ENCODE results near the gene JADE2.

JADE2 gene

DNA sequence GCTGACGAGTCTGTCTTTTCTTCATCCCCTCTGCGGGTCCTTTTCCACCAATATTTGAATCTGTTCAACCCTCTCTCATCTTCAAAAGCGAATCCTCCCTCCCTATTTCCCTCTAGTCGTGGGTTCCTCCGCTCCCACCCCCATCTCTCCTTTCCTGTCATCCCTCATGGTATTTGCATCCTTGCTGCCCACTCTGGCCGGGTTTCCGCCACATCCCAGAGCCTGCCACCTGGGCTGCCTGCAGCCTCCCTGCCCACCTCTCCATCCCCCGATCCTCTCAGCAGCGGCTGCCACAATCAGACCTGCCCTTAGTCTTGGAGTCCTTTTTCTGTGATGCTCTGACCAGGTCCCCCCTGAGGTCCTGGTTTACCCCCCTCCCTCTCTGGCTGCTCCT, 44.9 kb downstream of the JADE2 start:
- DNase-seq (ENCODE audit: low spot score): no peak

DNA sequence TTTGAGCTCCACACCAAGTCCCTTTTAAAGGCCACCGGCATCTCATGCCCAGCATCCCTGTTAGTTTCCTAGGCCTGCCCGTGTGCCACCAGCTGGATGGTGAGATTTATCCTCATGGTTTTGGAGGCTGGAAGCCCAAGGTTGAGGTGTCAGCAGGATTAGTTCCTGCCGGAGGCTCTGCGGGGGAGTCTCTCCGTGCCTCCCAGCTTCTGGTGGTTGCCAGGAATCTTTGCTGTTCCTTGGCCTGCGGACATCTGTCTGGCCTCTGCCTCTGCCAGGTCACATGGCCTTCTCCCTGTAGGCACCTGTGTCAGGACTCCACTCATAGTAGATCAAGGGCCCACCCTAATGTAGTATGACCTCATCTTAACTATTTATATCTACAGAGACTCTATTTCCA, 45.4 kb downstream of the JADE2 start:
- DNase-seq (ENCODE audit: low spot score): no peak

DNA sequence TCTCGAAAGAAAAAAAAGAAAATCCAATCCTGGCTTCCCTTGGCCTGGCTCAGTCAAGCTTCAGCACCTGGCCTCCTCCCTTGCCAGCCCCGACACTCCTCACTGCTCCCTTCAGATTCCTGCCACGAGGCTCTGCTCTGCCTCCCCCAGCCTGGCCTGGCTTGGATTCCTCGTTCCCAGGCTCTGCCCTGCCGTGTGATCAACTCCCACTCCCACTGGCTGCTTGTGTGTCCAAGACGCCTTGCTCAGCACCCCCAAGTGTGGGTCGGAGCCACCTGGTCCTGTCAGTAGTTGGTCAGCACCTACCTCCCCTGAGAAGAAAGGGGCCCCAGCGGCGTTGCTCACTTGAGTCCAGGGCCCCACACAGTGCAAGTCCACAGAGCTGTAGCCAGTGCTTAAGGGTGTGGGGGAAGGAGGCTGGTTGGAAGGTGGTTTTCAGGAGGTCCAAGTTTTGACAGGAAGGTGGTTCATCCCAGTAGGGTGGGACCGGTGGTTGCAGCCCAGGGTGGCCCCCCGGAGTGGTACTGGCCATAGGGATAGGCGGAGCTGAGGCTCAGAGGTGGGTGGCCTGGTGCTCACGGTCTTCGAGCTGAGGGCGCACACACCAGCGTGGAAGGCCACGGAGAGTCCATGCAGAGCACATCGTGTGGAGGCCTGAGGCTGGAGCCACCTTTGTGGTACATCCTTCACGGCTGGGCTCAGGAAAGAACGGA, 46.4 kb downstream of the JADE2 start:
- DNase-seq (ENCODE audit: low spot score): no peak

DNA sequence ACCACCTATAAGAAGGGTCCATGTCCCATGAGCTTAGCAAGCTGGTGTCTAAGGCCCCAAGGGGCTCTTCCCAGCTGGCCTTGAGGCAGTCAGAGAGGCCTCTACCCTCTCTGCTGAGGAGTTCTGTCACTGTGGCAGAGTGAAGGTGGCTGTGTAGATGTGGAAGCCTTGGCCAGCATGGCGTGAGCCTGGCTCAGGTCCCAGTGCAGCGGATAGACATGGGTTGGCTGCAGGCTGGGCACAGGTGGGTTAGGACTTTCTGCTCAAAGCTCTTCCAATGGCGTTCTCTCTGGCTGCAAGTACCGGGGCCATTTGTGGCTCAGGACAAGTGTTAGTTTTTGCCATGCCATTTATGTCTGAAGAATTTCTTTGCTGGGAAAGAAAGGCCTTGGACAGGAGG, 47.3 kb downstream of the JADE2 start:
- DNase-seq (ENCODE audit: low spot score): no peak

DNA sequence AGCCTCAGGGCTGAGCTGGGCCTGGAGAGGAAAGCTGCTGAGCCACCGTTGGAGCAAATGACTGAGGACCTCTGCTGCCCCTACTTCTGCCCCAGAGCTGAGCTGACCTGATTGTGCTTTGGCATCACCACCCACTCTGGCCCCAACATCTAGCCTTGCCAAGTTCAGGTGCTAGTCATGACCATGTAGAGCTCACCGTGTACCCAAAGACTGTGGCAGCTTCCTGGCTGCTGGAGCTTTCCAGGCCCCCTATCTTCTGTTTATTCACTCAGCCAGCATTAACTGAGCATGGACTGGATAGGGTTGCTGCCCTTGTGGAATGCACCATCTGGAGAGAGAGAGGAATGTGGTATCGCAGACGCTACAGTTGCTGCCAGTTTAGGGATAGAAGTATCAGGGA, 49.1 kb downstream of the JADE2 start:
- DNase-seq (ENCODE audit: low spot score): no peak

DNA sequence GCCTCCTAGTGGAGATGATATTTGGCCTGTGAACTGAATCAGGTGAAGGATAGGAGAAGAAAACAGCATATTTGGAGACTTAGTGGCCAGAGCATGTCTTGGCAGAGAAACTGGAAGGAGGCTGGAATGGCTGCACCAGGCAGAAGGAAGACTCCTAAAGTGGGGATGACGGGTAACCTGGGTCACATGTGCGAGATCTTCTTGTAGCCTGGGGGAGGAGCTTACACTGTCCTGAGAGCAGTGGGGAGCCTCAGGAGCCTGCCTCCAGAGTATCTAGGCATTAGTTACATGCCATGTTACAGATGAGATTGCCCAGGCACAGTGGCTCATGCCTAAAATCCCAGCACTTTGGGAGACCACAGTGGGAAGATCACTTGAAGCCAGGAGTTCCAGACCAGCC, 49.8 kb downstream of the JADE2 start:
- no peak for DNase-seq (ENCODE audit: low spot score)

DNA sequence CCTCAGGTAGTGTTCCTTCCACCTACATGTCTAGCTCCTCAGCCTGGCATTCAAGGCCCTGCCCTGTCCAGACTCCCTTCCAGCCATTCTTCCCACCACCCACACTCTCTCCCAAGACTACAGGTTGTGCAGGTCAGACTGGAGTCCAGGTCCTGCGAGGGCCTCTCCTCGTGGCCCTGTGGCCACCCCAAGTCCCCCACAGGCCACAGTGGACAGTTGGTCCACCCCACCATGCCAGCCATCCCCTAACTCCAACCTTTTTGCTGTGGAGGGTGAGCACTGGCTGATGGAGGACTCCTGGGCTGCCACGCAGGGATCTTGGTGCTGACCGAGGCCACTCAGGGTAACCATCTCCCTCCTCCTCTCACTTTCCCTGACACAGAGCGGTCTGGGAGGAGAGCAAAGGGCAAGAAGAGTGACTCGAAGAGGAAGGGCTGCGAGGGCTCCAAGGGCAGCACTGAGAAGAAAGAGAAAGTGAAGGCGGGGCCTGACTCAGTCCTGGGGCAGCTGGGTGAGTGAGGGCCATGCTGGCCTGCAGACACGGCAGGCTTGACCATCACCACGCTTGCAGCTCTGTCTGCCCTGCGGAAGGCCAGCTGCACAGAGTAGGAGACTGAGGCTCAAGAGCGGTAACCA, 51.0 kb downstream of the JADE2 start:
- DNase-seq (ENCODE audit: low spot score): no peak

DNA sequence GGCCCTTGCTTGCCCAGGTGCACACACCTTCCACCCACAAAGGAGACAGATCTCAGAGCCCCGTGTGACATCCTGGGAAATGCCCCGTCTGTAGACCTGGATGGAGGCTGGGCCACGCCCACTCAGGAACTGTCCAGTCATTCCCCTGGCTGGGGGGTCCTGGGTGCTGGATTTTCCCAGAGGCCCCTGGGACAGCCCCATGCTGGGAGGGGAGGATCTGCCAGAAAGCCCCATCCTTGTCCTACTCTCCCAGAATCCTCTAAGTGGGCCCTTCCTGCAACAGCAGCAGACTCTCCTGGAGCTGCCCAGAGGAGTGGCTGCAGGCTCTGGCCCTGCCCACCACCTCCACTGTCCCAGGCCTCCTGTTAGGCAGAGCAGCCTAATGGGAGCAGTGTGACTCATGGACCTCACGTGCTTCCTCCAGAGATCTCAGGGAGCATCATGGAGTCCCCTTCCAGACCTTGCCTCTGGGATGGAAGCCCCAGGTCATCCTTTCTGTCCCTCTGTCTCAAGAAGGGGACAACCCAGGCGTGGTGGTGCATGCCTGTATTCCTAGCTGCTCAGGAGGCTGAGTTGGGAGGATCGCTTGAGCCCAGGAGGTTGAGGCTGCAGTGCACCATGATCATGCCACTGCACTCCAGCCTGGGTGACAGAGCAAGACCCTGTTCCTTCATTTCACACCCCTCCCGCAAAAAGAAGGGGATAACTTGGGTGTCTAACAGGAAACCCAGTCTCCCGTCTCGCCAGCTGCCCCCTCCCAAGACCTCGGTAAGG, 51.7 kb downstream of the JADE2 start:
- no peak for DNase-seq (ENCODE audit: low spot score)

DNA sequence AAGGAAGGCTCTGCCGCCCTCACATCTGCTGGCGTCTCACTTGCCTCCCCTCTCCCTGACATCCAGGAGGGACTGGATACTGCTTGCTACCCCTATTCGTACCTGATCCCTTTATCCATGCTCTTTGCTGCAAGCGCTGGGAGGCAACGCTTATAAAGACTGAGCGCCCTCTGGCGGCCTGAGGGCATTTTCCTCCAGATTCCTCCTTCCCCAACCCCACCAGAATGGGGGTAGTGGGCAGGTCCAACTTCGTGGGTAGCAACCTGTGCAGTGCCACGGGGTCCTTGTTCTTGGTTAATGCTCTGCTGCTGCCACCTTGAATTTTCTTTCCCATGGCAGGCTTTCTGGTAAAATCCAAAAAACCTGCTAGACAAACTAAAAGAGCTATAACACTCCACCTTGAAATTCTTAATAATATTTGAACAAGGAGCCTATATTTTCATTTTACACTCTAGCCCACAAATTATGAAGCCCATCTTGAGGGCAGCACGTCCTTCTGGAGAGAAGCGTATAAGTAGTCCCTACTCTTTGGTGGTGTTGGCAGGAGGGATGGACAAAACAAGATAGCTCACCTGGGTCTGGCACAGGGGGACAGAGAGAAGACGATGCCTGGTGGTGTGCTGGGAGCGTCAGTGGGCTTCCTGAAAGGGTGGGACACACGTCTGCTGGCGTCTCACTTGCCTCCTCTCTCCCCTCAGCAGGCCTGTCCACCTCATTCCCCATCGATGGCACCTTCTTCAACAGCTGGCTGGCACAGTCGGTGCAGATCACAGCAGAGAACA, 52.5 kb downstream of the JADE2 start:
- DNase-seq (ENCODE audit: low spot score): peak; percentile 86

DNA sequence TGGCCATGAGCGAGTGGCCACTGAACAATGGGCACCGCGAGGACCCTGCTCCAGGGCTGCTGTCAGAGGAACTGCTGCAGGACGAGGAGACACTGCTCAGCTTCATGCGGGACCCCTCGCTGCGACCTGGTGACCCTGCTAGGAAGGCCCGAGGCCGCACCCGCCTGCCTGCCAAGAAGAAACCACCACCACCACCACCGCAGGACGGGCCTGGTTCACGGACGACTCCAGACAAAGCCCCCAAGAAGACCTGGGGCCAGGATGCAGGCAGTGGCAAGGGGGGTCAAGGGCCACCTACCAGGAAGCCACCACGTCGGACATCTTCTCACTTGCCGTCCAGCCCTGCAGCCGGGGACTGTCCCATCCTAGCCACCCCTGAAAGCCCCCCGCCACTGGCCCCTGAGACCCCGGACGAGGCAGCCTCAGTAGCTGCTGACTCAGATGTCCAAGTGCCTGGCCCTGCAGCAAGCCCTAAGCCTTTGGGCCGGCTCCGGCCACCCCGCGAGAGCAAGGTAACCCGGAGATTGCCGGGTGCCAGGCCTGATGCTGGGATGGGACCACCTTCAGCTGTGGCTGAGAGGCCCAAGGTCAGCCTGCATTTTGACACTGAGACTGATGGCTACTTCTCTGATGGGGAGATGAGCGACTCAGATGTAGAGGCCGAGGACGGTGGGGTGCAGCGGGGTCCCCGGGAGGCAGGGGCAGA, 53.3 kb downstream of the JADE2 start:
- DNase-seq (ENCODE audit: low spot score): no peak

DNA sequence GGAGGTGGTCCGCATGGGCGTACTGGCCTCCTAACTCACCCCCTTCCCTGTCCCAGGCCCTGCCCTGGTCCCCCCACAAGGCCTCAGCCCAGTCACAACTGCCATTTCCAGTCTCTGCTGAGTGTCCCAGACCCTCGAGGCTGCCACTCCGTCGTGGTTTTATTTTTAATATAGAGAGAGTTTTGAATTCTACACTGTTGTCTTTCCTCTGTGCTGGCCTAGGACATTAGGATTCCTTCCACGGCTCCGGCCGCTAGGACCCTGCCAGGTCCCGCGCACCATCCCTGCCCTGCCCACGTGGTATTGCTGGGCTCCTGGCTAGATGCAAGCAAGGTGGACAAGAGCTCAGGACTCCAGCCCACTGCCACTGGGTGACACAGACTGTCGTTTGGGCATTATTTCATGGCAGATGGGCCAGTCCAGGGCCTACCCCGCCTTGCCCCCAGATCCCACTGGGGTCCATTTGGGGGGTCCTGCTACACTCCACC, 53.9 kb downstream of the JADE2 start:
- no peak for DNase-seq (ENCODE audit: low spot score)

DNA sequence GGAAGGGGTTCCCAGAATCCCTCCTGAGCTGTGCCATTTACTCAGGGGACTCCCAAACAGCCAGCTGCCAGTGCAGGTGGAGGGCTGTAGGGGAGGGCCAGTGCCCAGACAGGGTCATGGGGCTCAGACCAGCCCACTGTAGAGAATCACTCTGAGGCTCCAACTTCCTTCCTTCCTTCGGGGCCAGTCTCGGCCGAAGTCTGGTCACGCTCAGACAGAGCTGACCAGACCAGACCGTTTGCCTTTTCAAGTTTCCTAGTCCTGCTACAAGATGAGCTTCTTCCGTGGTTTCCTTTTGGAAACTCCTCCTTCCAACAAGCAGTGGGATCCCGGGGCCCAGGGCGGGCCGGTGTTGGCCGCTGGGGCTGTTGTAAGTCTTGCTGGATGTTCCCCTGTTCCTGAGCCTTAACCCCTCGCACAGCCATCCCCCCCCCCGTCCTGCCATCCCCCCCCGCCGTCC, 54.6 kb downstream of the JADE2 start:
- DNase-seq (ENCODE audit: low spot score): no peak

DNA sequence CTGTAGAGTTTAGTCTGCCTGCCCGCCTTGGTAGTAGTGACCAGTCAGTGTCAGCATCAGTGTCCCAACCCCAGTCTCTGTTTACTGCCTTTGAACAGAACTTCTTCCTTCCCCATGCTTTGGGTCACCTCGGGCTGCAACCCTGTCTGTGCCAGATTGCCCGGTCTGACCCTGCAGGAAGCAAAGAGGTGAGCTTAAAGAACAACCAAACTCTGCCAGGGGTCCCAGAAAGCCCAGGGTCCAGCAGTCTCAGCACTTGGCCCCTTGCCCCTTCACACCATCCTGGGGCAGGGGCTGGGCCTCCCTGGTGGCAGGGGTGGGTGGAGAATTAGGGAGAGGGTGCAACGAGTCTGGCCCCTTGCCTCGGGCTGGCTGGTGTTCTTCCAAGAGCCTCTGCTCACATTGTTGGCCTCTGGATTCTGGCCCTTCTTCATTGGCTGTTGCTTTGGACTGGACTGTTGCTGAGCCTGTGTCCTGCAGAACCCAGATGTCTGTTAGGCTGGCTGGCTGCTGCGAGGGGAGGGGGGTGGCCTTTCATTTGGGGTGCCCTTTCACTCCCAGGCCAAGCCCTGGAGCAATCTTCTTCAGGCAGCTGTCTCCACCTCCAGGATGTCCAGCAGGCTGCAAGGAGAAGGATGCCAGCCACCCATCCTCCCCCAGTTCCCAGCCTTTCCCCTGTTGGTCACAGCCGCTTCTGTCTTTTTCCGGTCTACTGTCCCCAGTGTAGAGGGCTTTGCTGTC, 55.9 kb downstream of the JADE2 start:
- no peak for DNase-seq (ENCODE audit: low spot score)

DNA sequence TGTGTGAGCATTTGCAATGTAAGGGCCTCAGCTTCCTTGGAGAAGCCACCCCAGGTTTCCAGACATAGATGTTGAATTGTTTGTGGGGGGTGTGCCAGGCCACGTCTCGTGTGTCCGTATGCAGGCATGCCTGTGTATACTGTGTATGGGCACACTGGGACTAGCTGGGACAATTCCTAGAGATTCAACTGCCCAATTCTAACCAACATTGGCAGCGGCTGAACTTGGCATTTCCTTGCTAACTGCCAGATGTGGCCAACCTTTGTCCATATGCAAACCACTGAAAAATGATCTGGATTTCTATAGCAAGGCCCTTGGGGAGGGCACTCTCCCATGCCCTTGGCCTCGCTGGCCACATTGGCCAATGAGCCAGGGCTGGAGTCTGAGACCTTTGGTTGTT, 56.8 kb downstream of the JADE2 start:
- no peak for DNase-seq (ENCODE audit: low spot score)

DNA sequence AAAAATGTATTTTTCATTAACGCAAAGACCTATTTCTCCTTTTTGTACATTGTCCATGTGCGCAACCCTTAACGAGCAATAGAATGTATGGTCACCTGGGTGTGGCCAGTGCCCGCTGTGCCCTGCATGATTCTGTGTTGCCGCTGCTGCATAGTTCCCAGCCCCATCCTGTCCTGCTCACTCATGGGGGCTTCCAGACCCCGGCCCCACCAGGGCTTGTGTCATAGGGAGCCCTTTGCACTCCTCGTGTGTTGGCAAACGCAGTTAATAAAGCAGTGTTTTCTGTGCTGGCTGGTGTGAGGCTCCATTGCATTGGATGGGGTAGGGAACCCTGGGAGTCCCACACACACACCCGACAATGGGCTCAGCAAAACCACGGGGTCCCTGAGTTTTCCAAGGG, 57.5 kb downstream of the JADE2 start:
- DNase-seq (ENCODE audit: low spot score): no peak

DNA sequence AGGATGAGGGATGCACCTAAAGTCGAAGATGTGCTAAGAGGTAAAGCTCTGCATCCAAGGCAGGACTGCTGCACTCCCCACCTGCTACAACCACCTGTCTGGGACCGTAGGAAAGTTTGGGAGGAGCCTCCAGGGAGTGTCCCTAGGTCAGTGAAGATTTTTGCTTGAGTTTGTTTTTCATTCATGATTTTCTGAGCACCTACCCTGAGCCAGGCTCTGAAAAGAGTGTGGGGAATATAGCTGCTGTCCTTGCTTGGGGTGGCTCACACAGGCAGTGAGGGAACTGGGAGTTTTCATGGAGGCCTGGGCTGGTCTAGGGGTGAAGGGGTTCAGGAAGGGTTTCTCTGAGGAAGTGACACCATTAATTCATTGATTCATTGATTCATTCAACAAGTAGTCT, 58.3 kb downstream of the JADE2 start:
- no peak for DNase-seq (ENCODE audit: low spot score)

DNA sequence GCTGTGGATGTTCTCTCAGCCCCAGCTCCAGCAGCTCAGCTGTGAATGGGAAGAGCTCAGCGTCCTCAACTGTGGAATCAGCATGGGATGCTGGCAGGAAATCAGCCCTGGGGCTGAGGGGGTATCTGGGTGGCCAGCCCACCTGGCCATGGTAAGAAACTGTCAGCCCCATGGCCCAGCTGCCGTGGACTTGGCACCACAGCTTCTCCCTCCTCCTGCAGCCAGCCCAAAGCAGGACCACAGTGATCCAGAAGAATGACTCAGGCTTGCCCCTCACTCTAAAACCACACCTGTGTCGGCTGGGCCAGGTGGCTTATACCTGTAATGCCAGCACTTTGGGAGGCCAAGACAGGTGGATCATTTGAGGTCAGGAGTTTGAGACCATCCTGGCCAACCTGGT, 59.2 kb downstream of the JADE2 start:
- DNase-seq (ENCODE audit: low spot score): no peak

DNA sequence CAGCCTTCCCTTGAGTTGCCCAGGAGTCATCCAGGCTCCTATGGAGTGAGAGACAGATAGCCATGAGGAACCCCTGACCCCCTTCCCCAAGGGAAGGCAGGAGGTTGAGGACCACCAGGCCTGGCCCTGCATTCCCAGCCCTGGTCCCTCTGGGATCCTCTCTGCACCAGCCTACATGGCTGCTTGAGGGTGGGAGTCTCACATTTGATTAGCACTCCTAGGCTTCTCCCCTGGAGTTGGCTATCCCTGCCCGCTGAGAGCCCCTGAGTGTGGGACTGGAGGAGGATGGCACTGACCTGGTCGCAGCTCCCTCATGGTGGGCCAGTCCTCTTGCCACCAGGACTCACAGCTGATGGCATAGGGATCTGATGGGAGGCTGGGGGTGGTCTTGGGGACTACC, 60.5 kb downstream of the JADE2 start:
- no peak for DNase-seq (ENCODE audit: low spot score)

DNA sequence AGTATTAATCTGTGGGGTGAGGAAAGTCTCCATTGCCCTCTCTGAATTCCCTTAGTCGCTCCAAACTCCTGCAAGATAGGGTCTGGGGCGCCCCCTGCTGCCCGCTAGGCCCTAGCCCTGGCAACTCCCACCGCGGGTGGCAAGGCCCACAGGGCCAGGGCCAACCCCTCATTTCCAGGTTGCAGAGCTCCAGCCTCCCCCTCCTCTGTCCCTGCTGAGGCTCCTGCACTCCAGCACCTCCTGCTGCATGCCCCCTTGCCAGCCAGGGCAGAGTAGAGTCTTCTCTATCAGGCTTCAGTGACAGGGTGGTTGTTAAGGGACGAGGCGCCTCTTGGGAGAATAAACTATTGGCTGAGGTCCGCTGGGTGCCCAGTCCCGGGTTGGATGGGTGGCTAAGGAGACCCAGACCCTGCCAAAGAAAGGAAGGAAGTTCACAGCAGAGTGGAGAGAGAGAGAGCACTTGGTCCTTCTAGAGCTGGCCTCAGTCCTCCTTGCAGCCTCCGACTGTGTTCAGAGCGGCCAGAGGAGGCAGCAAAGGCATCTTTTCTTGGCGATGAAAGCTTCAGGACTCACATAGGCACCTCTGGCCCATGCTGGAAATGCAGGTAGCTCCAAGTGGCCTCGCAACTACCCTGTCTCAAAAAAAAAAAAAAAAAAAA, 61.5 kb downstream of the JADE2 start:
- peak; percentile 71 for DNase-seq (ENCODE audit: low spot score)

DNA sequence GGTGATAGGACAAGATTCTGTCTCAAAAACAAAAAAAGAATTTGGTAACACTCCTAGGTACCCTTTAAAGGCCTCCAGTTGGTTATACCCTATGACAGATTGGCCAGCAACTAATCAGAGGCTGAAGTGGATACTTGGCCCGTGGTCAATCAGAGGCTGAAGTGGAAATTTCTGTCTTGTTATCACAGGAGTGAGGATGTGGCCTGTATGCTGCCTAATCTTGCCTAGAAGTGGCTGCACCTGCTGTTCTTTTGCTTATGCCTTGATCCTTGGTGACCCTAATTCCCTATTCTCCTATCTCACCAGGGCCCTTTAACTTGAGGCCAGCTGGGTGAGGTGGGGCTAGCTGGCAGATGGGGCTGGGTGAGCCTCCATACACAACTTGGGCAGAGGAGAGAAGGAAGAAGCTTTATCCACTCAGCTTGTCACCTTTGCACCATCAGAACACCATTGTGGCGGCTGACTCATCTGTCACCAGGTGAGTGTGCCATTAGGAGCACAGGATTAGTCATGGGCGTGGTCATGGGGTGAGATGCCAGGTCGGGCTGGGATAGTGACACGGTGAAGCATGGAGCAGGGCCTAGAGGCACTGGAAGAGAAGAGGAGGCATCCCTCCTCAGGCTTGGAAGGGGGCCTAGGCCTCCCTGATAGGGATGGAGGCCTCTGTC, 65.7 kb downstream of the JADE2 start:
- no peak for DNase-seq (ENCODE audit: low spot score)

All from HuH-7.5 (cell line).